NB4 (cell line): ENCODE results near the gene EML4.
"Not testable (repeated sequence)": the region's sequence is repeated elsewhere in the genome, so short reads cannot be mapped to it uniquely, and the experiment has no call there.

ENCODE experiments used
- DNase-seq: peaks from one replicate; pipeline ENCODE4 v3.0.0; 2010; ENCODE audit warnings: low read depth
- H3K4me3 ChIP-seq: one replicate; pipeline ENCODE4 v1.5.1; 2011; ENCODE audit warnings: mild to moderate bottlenecking, low read depth, low read length, moderate library complexity
- MYC ChIP-seq: IDR thresholded peaks from 2 replicates; pipeline ENCODE4 v1.6.1; 2011; ENCODE audit warnings: low read depth, low read length
- POLR2A ChIP-seq: IDR thresholded peaks from 2 replicates; pipeline ENCODE4 v1.6.1; 2011; ENCODE audit warnings: mild to moderate bottlenecking; ENCODE audit not compliant: insufficient read length; ENCODE audit errors: extremely low read depth
- TF ChIP-seq, protein P1 (sequence below): IDR thresholded peaks from 2 replicates; pipeline ENCODE4 v1.6.1; 2011; ENCODE audit warnings: low read depth, low read length
- TF ChIP-seq, protein P2 (sequence below): IDR thresholded peaks from one replicate; pipeline ENCODE4 v1.5.1; 2012; ENCODE audit warnings: low read depth, low read length

The EML4 gene

DNA sequence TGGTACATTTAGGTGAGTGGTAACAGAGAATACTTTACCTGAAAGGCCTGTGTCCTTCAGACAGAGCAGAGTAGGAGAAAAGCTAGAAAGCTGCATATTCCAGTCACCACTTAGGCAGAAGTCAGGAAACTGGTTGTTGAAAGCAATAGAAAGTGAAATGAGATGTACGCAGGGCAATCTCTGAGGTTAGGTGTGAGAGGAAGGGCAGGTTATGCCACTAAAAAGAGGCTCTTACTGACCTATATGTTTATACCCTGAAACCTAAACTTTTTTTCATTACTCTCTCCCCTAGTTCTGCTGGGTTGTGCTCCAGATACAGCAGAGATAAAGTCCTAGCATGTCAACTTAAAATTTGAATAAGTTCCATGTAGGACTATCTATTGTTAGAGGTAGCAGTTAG lies 98.4 kb downstream of the EML4 start:
- no peak for DNase-seq
- TF ChIP-seq, protein P1, sequence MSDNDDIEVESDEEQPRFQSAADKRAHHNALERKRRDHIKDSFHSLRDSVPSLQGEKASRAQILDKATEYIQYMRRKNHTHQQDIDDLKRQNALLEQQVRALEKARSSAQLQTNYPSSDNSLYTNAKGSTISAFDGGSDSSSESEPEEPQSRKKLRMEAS, result no peak
- TF ChIP-seq, protein P2, sequence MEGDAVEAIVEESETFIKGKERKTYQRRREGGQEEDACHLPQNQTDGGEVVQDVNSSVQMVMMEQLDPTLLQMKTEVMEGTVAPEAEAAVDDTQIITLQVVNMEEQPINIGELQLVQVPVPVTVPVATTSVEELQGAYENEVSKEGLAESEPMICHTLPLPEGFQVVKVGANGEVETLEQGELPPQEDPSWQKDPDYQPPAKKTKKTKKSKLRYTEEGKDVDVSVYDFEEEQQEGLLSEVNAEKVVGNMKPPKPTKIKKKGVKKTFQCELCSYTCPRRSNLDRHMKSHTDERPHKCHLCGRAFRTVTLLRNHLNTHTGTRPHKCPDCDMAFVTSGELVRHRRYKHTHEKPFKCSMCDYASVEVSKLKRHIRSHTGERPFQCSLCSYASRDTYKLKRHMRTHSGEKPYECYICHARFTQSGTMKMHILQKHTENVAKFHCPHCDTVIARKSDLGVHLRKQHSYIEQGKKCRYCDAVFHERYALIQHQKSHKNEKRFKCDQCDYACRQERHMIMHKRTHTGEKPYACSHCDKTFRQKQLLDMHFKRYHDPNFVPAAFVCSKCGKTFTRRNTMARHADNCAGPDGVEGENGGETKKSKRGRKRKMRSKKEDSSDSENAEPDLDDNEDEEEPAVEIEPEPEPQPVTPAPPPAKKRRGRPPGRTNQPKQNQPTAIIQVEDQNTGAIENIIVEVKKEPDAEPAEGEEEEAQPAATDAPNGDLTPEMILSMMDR, result no peak
- TF ChIP-seq POLR2A, result no peak
- no peak for TF ChIP-seq MYC
- no peak overlapping the region for H3K4me3 ChIP-seq

- no peak overlapping the region for H3K4me3 ChIP-seq
- no peak for TF ChIP-seq MYC
- TF ChIP-seq, protein P1, result no peak
- TF ChIP-seq POLR2A, result no peak
- TF ChIP-seq, protein P2, result no peak
- no peak for DNase-seq
Measured at GRCh38 chr2:42268528-42269151, 99.5 kb downstream of the EML4 start.

- no peak overlapping the region for H3K4me3 ChIP-seq
- DNase-seq, result no peak
- TF ChIP-seq MYC, result no peak
- TF ChIP-seq, protein P2, result no peak
- TF ChIP-seq POLR2A, result no peak
- TF ChIP-seq, protein P1, result no peak
Measured at GRCh38 chr2:42270757-42271156, 101.6 kb downstream of the EML4 start.

DNA sequence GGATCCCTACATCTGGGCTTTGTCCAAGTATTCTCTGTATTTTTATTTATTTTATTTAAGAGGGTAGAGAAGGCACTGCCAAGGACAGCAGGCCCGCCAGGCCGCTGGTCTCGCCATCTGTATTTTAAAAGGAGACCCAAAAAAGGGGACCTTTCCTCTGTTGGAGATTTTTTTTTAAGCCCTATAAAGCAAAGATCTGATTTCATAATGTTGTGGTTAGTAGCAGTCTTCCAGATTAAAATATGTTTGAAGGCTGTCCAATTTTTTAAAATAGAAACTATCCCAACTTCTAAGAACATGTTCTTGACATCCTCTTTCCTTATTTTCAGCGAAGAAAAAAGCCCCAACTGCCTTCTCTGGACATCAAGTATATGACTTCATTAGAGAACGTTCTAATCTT lies 102.1 kb downstream of the EML4 start:
- H3K4me3 ChIP-seq, DNase-seq: not testable (repeated sequence)

DNA sequence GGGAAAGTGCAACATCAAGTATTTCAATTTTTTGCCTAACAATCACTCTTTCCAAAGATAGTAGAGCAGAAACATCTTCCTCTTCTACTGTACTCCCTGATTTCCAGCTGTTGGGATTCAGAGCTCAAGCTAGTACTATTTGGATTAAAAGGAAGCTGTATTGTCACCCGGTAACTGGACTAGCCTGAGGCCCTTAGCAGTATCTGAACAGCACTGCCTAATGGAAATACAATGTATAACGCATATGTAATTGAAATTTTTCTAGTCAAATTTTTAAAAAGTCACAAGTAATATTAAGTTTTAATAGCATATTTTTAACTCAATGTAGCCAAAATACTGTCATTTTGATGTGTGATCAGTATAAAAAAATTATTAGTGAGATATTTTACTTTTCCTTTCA lies 105.7 kb downstream of the EML4 start:
- DNase-seq, result no peak
- TF ChIP-seq MYC (no peak), POLR2A (no peak)
- TF ChIP-seq, protein P1, result no peak
- TF ChIP-seq, protein P2, result no peak
- H3K4me3 ChIP-seq, result no peak overlapping the region

DNA sequence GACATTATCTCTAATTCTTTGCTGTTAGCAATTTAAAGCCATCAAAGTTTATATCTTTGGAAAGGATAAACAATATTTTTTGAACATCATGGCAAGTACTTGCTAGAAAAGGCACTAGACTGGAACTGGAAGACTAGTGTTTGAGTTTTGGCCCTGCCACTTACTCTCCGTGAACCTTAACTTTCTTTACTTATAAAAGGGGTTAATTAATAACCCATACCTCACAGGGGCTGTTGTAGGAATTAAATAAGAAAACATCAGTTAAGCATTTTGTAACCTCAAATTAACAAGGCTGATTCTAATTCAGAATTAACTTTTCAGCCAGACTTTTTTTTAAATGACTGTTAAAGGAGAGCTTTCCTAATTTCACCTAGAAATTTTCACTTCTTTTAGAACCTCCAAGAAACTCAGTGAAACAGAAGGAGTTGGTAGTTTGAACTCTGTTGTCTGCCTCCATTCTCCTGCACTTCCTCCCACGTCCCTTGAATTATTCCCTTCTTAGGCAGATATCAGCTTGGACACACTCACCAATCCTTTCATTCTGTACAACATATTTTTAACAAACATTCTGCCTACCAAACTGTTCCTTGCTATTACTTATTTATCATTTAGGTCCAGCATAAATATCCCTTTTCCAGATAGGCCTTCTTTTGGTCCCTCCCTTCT lies 112.4 kb downstream of the EML4 start:
- no peak for DNase-seq
- no peak overlapping the region for H3K4me3 ChIP-seq
- TF ChIP-seq MYC (no peak), POLR2A (no peak)
- TF ChIP-seq, protein P2, result no peak
- TF ChIP-seq, protein P1, result no peak
